ENCODE measurements around the gene ARHGAP26.

Gene ARHGAP26

DNA sequence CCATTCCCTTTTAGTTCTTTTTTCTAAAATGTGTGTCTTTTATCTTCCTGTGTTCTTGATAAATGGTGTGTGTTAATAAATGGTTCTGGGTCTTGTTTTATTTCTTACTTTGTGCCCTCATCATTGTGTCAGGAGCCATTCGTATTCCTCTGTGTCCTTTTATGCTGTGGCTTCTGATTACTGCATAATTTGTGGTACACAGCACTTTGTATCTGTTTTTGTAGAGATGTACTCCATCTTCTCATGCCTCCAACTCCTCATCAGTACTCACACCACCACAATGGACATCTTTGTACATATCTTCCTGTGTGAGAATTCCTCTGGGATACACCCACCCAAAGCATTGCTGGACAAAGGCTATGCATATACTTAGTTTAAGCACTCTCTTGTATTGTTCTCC is 247.4 kb downstream of the ARHGAP26 start:
- no peak overlapping the region for H3K4me3 ChIP-seq (ENCODE audit: insufficient read depth, low read depth, low read length)
- no peak overlapping the region for H3K27ac ChIP-seq (ENCODE audit: insufficient read depth, low read depth, low read length, poor library complexity, severe bottlenecking)
- H3K4me1 ChIP-seq (ENCODE audit: control insufficient read depth, insufficient read depth, low read length), result peaks cover 6% of the 10 kb centered on the region
- no peaks in the 10 kb centered on the region for H3K36me3 ChIP-seq (ENCODE audit: control insufficient read depth, insufficient read depth, low read length)
- 83 to 100% methylated on average over 1 of the region's 1 CpG for WGBS, 2 experiments
- no peaks in the 10 kb centered on the region for H3K9me3 ChIP-seq (ENCODE audit: control insufficient read depth, low read length)
- H3K27me3 ChIP-seq (ENCODE audit: control insufficient read depth, insufficient read depth, low read length, poor library complexity, severe bottlenecking), result no peaks in the 10 kb centered on the region

GRCh38 chr5:143017992-143018391 is 247.8 kb downstream of the ARHGAP26 start:
- Histone ChIP-seq H3K27me3 (ENCODE audit: control insufficient read depth, insufficient read depth, low read length, poor library complexity, severe bottlenecking) (no peaks in the 10 kb centered on the region), H3K27ac (ENCODE audit: insufficient read depth, low read depth, low read length, poor library complexity, severe bottlenecking) (no peak overlapping the region), H3K36me3 (ENCODE audit: control insufficient read depth, insufficient read depth, low read length) (no peaks in the 10 kb centered on the region), H3K4me1 (ENCODE audit: control insufficient read depth, insufficient read depth, low read length) (peaks cover 9% of the 10 kb centered on the region), H3K4me3 (ENCODE audit: insufficient read depth, low read depth, low read length) (no peak overlapping the region), H3K9me3 (ENCODE audit: control insufficient read depth, low read length) (no peaks in the 10 kb centered on the region)
- 91% methylated on average over 1 of the region's 1 CpG; no CpG with 5 or more reads in 1 of the 2 experiments for WGBS, 2 experiments

GRCh38 chr5:143019157-143019556 is 249.0 kb downstream of the ARHGAP26 start:
- peaks cover 20% of the 10 kb centered on the region for H3K4me1 ChIP-seq (ENCODE audit: control insufficient read depth, insufficient read depth, low read length)
- WGBS, 2 experiments, result 94 to 100% methylated on average over 1 to 4 of the region's 4 CpGs
- H3K36me3 ChIP-seq (ENCODE audit: control insufficient read depth, insufficient read depth, low read length), result no peaks in the 10 kb centered on the region
- no peak overlapping the region for H3K27ac ChIP-seq (ENCODE audit: insufficient read depth, low read depth, low read length, poor library complexity, severe bottlenecking)
- H3K27me3 ChIP-seq (ENCODE audit: control insufficient read depth, insufficient read depth, low read length, poor library complexity, severe bottlenecking), result no peaks in the 10 kb centered on the region
- H3K4me3 ChIP-seq (ENCODE audit: insufficient read depth, low read depth, low read length), result no peak overlapping the region
- H3K9me3 ChIP-seq (ENCODE audit: control insufficient read depth, low read length), result no peaks in the 10 kb centered on the region

GRCh38 chr5:143019614-143020515 is 249.7 kb downstream of the ARHGAP26 start:
- no peaks in the 10 kb centered on the region for H3K27me3 ChIP-seq (ENCODE audit: control insufficient read depth, insufficient read depth, low read length, poor library complexity, severe bottlenecking)
- H3K4me1 ChIP-seq (ENCODE audit: control insufficient read depth, insufficient read depth, low read length), result peaks cover 21% of the 10 kb centered on the region
- H3K36me3 ChIP-seq (ENCODE audit: control insufficient read depth, insufficient read depth, low read length), result no peaks in the 10 kb centered on the region
- no peak overlapping the region for H3K27ac ChIP-seq (ENCODE audit: insufficient read depth, low read depth, low read length, poor library complexity, severe bottlenecking)
- WGBS, 2 experiments, result 84 to 86% methylated on average over 7 of the region's 7 CpGs
- no peak overlapping the region for H3K4me3 ChIP-seq (ENCODE audit: insufficient read depth, low read depth, low read length)
- H3K9me3 ChIP-seq (ENCODE audit: control insufficient read depth, low read length), result no peaks in the 10 kb centered on the region

GRCh38 chr5:143021595-143021994 is 251.4 kb downstream of the ARHGAP26 start:
- 89 to 94% methylated on average over 1 to 2 of the region's 2 CpGs for WGBS, 2 experiments
- Histone ChIP-seq H3K27me3 (ENCODE audit: control insufficient read depth, insufficient read depth, low read length, poor library complexity, severe bottlenecking) (no peaks in the 10 kb centered on the region), H3K9me3 (ENCODE audit: control insufficient read depth, low read length) (no peaks in the 10 kb centered on the region), H3K4me3 (ENCODE audit: insufficient read depth, low read depth, low read length) (no peak overlapping the region), H3K27ac (ENCODE audit: insufficient read depth, low read depth, low read length, poor library complexity, severe bottlenecking) (no peak overlapping the region), H3K4me1 (ENCODE audit: control insufficient read depth, insufficient read depth, low read length) (peaks cover 21% of the 10 kb centered on the region), H3K36me3 (ENCODE audit: control insufficient read depth, insufficient read depth, low read length) (no peaks in the 10 kb centered on the region)

GRCh38 chr5:143023411-143024096 is 253.4 kb downstream of the ARHGAP26 start:
- Histone ChIP-seq H3K4me3 (ENCODE audit: insufficient read depth, low read depth, low read length) (no peak overlapping the region), H3K9me3 (ENCODE audit: control insufficient read depth, low read length) (no peaks in the 10 kb centered on the region), H3K4me1 (ENCODE audit: control insufficient read depth, insufficient read depth, low read length) (peaks cover 21% of the 10 kb centered on the region), H3K27me3 (ENCODE audit: control insufficient read depth, insufficient read depth, low read length, poor library complexity, severe bottlenecking) (no peaks in the 10 kb centered on the region), H3K36me3 (ENCODE audit: control insufficient read depth, insufficient read depth, low read length) (no peaks in the 10 kb centered on the region), H3K27ac (ENCODE audit: insufficient read depth, low read depth, low read length, poor library complexity, severe bottlenecking) (no peak overlapping the region)
- WGBS, 2 experiments, result 55 to 58% methylated on average over 10 of the region's 10 CpGs

GRCh38 chr5:143024228-143024920 is 254.2 kb downstream of the ARHGAP26 start:
- H3K36me3 ChIP-seq (ENCODE audit: control insufficient read depth, insufficient read depth, low read length), result no peaks in the 10 kb centered on the region
- H3K4me3 ChIP-seq (ENCODE audit: insufficient read depth, low read depth, low read length), result no peak overlapping the region
- no peaks in the 10 kb centered on the region for H3K27me3 ChIP-seq (ENCODE audit: control insufficient read depth, insufficient read depth, low read length, poor library complexity, severe bottlenecking)
- WGBS, 2 experiments, result 89% methylated on average over 5 of the region's 5 CpGs
- peaks cover 21% of the 10 kb centered on the region for H3K4me1 ChIP-seq (ENCODE audit: control insufficient read depth, insufficient read depth, low read length)
- H3K9me3 ChIP-seq (ENCODE audit: control insufficient read depth, low read length), result no peaks in the 10 kb centered on the region
- no peak overlapping the region for H3K27ac ChIP-seq (ENCODE audit: insufficient read depth, low read depth, low read length, poor library complexity, severe bottlenecking)

DNA sequence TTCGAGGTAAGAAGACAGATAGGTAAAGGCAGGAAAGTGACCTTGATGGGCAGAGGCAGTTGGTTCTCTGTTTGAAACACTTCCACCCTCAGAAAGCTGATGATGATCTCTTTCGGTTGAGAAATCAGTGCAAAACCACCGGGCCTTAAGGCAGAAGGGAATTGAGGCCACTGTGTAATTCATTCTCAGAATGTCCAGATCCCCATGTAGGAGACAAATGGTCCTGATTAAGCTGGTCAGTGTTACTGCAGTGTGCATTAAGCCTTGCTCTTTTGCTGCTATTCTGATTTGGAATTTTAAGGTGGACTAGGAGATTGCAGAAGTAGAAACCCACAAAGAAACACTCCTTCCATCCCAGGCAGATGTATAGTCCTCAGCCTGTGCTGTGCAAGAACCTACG is 255.2 kb downstream of the ARHGAP26 start:
- Histone ChIP-seq H3K4me1 (ENCODE audit: control insufficient read depth, insufficient read depth, low read length) (peaks cover 15% of the 10 kb centered on the region), H3K9me3 (ENCODE audit: control insufficient read depth, low read length) (no peaks in the 10 kb centered on the region), H3K4me3 (ENCODE audit: insufficient read depth, low read depth, low read length) (no peak overlapping the region), H3K36me3 (ENCODE audit: control insufficient read depth, insufficient read depth, low read length) (no peaks in the 10 kb centered on the region), H3K27ac (ENCODE audit: insufficient read depth, low read depth, low read length, poor library complexity, severe bottlenecking) (no peak overlapping the region), H3K27me3 (ENCODE audit: control insufficient read depth, insufficient read depth, low read length, poor library complexity, severe bottlenecking) (no peaks in the 10 kb centered on the region)
- 90 to 95% methylated on average over 4 of the region's 4 CpGs for WGBS, 2 experiments

DNA sequence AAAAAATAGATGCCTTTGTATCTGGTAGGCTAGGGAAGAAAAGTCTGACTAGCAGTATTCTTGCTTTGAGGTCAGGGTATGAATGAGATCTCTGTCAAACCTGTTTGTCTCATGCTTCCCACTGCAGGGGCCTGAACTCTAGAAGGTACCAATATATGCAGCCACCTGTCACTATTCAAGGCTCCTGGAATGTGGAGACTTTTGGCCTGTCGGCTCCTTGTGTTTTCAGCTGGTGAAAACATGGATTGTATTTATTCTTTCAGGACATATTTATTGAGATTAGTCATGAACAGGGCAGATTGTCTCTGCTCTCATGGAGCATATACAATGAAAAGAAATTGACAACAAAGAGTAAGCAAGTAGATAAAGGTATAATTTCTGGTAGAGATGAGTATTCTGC is 255.8 kb downstream of the ARHGAP26 start:
- Histone ChIP-seq H3K4me3 (ENCODE audit: insufficient read depth, low read depth, low read length) (no peak overlapping the region), H3K4me1 (ENCODE audit: control insufficient read depth, insufficient read depth, low read length) (peaks cover 15% of the 10 kb centered on the region), H3K9me3 (ENCODE audit: control insufficient read depth, low read length) (no peaks in the 10 kb centered on the region), H3K27me3 (ENCODE audit: control insufficient read depth, insufficient read depth, low read length, poor library complexity, severe bottlenecking) (no peaks in the 10 kb centered on the region), H3K27ac (ENCODE audit: insufficient read depth, low read depth, low read length, poor library complexity, severe bottlenecking) (no peak overlapping the region), H3K36me3 (ENCODE audit: control insufficient read depth, insufficient read depth, low read length) (no peaks in the 10 kb centered on the region)
- 90 to 92% methylated on average over 1 of the region's 1 CpG for WGBS, 2 experiments

GRCh38 chr5:143026380-143026779 is 256.2 kb downstream of the ARHGAP26 start:
- no peaks in the 10 kb centered on the region for H3K9me3 ChIP-seq (ENCODE audit: control insufficient read depth, low read length)
- H3K27ac ChIP-seq (ENCODE audit: insufficient read depth, low read depth, low read length, poor library complexity, severe bottlenecking), result no peak overlapping the region
- H3K27me3 ChIP-seq (ENCODE audit: control insufficient read depth, insufficient read depth, low read length, poor library complexity, severe bottlenecking), result no peaks in the 10 kb centered on the region
- H3K4me1 ChIP-seq (ENCODE audit: control insufficient read depth, insufficient read depth, low read length), result peaks cover 15% of the 10 kb centered on the region
- H3K36me3 ChIP-seq (ENCODE audit: control insufficient read depth, insufficient read depth, low read length), result no peaks in the 10 kb centered on the region
- 92 to 94% methylated on average over 3 of the region's 3 CpGs for WGBS, 2 experiments
- H3K4me3 ChIP-seq (ENCODE audit: insufficient read depth, low read depth, low read length), result no peak overlapping the region
